Measurements from ENCODE around the gene HCRTR1.

DNA sequence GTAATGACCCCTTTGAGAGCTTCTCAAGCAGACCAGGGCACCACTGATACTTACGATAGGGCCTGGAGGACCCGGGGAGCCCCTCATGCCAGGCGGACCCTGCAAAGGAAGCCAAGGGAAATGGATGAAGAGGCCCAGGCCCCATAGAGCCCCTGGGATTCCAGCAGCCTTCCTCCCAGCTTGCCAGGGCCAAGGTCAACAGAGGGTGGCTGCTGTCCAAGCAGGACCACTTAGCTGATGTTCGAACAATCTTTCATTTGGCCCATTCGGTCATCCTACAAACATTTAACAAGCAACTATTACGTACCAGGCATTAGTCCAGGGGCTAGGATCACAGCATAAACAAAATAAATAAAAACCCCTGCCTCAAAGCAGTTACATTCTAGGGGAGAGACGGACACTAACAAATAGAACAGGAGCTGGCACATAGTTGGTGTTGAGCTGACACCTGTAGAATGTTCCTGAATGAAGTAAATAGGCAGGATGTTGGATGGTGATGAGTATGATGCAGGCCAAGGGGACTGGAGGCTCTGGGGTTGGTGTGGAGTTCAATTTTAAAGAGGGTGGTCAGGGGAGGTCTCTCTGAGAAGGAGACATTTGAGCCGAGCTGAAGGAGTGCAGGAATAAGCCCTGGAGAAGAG, 54.2 kb downstream of the HCRTR1 start:
- TF ChIP-seq, protein P1, sequence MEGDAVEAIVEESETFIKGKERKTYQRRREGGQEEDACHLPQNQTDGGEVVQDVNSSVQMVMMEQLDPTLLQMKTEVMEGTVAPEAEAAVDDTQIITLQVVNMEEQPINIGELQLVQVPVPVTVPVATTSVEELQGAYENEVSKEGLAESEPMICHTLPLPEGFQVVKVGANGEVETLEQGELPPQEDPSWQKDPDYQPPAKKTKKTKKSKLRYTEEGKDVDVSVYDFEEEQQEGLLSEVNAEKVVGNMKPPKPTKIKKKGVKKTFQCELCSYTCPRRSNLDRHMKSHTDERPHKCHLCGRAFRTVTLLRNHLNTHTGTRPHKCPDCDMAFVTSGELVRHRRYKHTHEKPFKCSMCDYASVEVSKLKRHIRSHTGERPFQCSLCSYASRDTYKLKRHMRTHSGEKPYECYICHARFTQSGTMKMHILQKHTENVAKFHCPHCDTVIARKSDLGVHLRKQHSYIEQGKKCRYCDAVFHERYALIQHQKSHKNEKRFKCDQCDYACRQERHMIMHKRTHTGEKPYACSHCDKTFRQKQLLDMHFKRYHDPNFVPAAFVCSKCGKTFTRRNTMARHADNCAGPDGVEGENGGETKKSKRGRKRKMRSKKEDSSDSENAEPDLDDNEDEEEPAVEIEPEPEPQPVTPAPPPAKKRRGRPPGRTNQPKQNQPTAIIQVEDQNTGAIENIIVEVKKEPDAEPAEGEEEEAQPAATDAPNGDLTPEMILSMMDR (conservative IDR thresholded peaks at IDR 0.05) = no peak
- TF ChIP-seq EZH2 (IDR thresholded peaks at IDR 0.05; ENCODE audit: low read depth) = no peak
